ENCODE data around the gene NUDT3.

The NUDT3 gene

DNA sequence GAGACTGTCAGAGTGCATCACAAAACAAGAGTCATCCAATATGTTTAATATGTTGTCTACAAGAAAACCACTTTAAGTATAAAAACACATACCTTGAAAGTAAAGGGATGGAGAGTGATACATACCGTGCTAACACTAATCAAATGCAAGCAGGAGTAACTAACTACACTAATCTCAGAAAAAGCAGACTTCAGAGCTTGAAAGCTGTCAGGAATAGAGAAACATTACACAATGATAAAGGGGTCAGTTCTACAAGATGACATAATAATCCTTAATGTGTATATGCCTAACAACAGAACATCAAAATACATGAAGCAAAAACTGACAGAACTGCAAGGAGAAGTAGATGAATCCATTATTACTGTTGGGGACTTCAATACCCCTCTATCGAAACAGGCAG, 84.0 kb downstream of the NUDT3 start:
- H3K4me3 ChIP-seq (IDR thresholded peaks at IDR 0.05; ENCODE audit: insufficient read depth, low read depth, low read length), result no peak overlapping the region
- no peak overlapping the region for H3K4me2 ChIP-seq
- H3K9ac ChIP-seq, result no peak overlapping the region
- peaks cover 33% of the 10 kb centered on the region for H3K79me2 ChIP-seq (ENCODE audit: insufficient read depth, low read depth)
- no peaks in the 10 kb centered on the region for H3K27me3 ChIP-seq (ENCODE audit: insufficient read depth, low read depth)
- no peak for TF ChIP-seq CTCF (conservative IDR thresholded peaks at IDR 0.05; ENCODE audit: low read depth, low read length)
- no peaks in the 10 kb centered on the region; the same call in 1 of the 2 replicates for H4K20me1 ChIP-seq (ENCODE audit: insufficient read depth)
- H3K4me1 ChIP-seq (ENCODE audit: low read depth, poor library complexity, severe bottlenecking), result no peaks in the 10 kb centered on the region
- H3K27ac ChIP-seq, result no peak overlapping the region
- no peak overlapping the region for H2AFZ ChIP-seq (ENCODE audit: low read depth)
- no peaks in the 10 kb centered on the region for H3K36me3 ChIP-seq (ENCODE audit: insufficient read depth)

DNA sequence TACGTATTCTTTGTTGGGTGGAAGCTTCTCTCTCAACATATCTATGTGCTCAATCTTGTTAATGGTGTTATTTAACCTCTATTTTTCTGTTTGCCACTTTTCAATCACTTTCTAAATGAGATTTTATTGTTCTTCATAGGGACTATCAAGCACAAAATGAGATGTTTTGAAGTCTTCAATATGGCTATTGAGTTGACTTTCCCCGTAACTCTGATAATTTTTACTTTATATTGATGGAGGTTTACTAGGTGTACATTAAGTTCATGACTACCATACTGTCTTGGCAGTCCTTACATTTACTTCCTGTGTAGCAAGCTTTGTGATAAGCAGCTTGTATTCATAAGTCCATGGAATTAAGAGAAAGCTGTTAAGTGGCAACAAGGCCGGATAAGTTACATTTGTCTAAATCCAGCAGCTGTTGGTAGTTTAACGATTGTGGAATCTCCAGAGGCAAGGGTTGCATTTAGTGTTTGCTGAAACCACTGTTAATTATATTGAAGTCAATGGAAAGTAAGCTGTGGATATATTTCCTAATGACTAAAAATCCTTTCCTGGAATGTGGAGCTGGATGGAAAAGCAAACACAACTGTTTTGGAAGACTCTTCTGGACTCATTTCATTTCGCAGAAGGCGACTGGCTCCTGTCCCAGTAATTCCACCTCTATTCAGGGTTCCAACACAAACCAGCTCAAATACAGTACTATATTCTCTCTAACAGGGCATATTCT, 86.3 kb downstream of the NUDT3 start:
- H3K36me3 ChIP-seq (ENCODE audit: insufficient read depth), result no peaks in the 10 kb centered on the region
- H4K20me1 ChIP-seq (ENCODE audit: insufficient read depth), result no peaks in the 10 kb centered on the region; the same call in 1 of the 2 replicates
- no peak overlapping the region for H3K9ac ChIP-seq
- H3K4me2 ChIP-seq, result no peak overlapping the region
- no peak for TF ChIP-seq CTCF (conservative IDR thresholded peaks at IDR 0.05; ENCODE audit: low read depth, low read length)
- H3K4me3 ChIP-seq (IDR thresholded peaks at IDR 0.05; ENCODE audit: insufficient read depth, low read depth, low read length), result no peak overlapping the region
- H3K27ac ChIP-seq, result no peak overlapping the region
- H2AFZ ChIP-seq (ENCODE audit: low read depth), result no peak overlapping the region
- H3K79me2 ChIP-seq (ENCODE audit: insufficient read depth, low read depth), result peaks cover 14% of the 10 kb centered on the region
- H3K4me1 ChIP-seq (ENCODE audit: low read depth, poor library complexity, severe bottlenecking), result no peaks in the 10 kb centered on the region
- H3K27me3 ChIP-seq (ENCODE audit: insufficient read depth, low read depth), result no peaks in the 10 kb centered on the region

DNA sequence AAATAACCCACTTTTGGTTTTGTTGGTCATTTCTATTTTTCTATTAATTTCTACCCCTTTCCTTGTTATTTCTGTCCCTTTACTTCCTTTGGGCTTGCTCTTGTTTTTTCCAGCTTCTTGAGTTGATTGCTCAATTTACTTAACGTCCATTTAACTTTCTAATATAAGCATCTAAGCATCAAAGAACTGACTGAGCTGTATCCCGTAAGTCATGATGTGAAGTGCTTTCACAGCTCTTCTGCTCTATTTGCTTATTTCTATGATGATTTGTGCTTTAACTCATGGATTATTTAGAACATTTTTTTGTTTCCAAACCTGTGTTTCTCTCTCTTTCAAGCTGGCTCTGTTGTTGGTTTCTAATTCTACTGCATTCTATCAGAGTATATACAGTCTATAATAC, 87.0 kb downstream of the NUDT3 start:
- Histone ChIP-seq H3K4me1 (ENCODE audit: low read depth, poor library complexity, severe bottlenecking) (no peaks in the 10 kb centered on the region), H3K4me2 (no peak overlapping the region), H3K27ac (no peak overlapping the region), H3K79me2 (ENCODE audit: insufficient read depth, low read depth) (peaks cover 9% of the 10 kb centered on the region), H3K36me3 (ENCODE audit: insufficient read depth) (no peaks in the 10 kb centered on the region), H2AFZ (ENCODE audit: low read depth) (no peak overlapping the region), H4K20me1 (ENCODE audit: insufficient read depth) (no peaks in the 10 kb centered on the region; the same call in 1 of the 2 replicates), H3K27me3 (ENCODE audit: insufficient read depth, low read depth) (no peaks in the 10 kb centered on the region), H3K4me3 (IDR thresholded peaks at IDR 0.05; ENCODE audit: insufficient read depth, low read depth, low read length) (no peak overlapping the region), H3K9ac (no peak overlapping the region)
- TF ChIP-seq CTCF (conservative IDR thresholded peaks at IDR 0.05; ENCODE audit: low read depth, low read length), result no peak

DNA sequence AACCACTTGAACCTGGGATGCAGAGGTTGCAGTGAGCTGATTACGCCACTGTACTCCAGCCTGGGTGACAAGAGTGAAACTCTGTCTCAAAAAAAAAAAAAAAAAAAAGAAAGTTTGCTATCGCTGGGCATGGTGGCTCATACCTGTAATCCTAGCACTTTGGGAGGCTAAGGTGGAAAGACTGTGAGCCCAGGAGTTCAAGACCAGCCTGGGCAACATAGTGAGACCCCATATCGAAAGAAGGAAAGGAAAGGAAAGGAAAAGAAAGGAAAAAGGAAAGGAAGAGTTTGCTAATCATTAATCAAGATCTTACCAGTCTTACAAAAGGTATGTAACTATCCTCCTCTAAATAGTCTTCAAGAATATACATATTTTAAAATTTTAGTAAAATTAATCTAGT, 88.3 kb downstream of the NUDT3 start:
- Histone ChIP-seq H3K79me2 (ENCODE audit: insufficient read depth, low read depth) (no peaks in the 10 kb centered on the region; the same call in 1 of the 2 replicates), H3K4me1 (ENCODE audit: low read depth, poor library complexity, severe bottlenecking) (no peaks in the 10 kb centered on the region), H3K4me3 (IDR thresholded peaks at IDR 0.05; ENCODE audit: insufficient read depth, low read depth, low read length) (no peak overlapping the region), H4K20me1 (ENCODE audit: insufficient read depth) (no peaks in the 10 kb centered on the region; the same call in 1 of the 2 replicates), H3K4me2 (no peak overlapping the region), H2AFZ (ENCODE audit: low read depth) (no peak overlapping the region), H3K27me3 (ENCODE audit: insufficient read depth, low read depth) (no peaks in the 10 kb centered on the region), H3K9ac (no peak overlapping the region), H3K36me3 (ENCODE audit: insufficient read depth) (no peaks in the 10 kb centered on the region), H3K27ac (no peak overlapping the region)
- TF ChIP-seq CTCF (conservative IDR thresholded peaks at IDR 0.05; ENCODE audit: low read depth, low read length), result no peak
